MM.1S (cell line): ENCODE measurements around the gene LAD1.

ENCODE experiments used
- DNase-seq: peaks from one replicate; pipeline ENCODE4 v3.0.0-alpha.2; 2015
- H2AFZ ChIP-seq: fragments of 300-600 bp; sonication (generic); 2 replicates; pipeline ENCODE4 v1.6.0; 2016; ENCODE audit warnings: antibody characterized with exemption, low read length
- H3F3A ChIP-seq: fragments of 300-600 bp; sonication (generic); 2 replicates; pipeline ENCODE4 v1.6.1; 2016; ENCODE audit warnings: mild to moderate bottlenecking, antibody characterized with exemption, low read length, moderate library complexity, mixed read lengths; ENCODE audit not compliant: insufficient read depth
- H3K27ac ChIP-seq: fragments of 300-600 bp; sonication (generic); 2 replicates; pipeline ENCODE4 v1.5.1; 2016; ENCODE audit warnings: mild to moderate bottlenecking, low read length
- H3K27me3 ChIP-seq: fragments of 300-600 bp; sonication (generic); replicated peaks from 2 replicates; pipeline ENCODE4 v1.6.0; 2016; ENCODE audit warnings: low read length; ENCODE audit not compliant: insufficient read depth
- H3K36me3 ChIP-seq: fragments of 300-600 bp; sonication (generic); replicated peaks from 2 replicates; pipeline ENCODE4 v1.6.1; 2016; ENCODE audit warnings: mild to moderate bottlenecking, low read length, mixed read lengths; ENCODE audit not compliant: insufficient read depth
- H3K4me1 ChIP-seq: fragments of 300-600 bp; sonication (generic); 2 replicates; pipeline ENCODE4 v1.6.1; 2016; ENCODE audit warnings: low read length, mixed read lengths
- H3K4me2 ChIP-seq: fragments of 300-600 bp; sonication (generic); 2 replicates; pipeline ENCODE4 v1.6.0; 2016; ENCODE audit warnings: low read depth, low read length
- H3K4me3 ChIP-seq: fragments of 300-600 bp; sonication (generic); 2 replicates; pipeline ENCODE4 v1.5.1; 2016; ENCODE audit warnings: low read length, mixed read lengths
- H3K79me2 ChIP-seq: fragments of 300-600 bp; sonication (generic); 2 replicates; pipeline ENCODE4 v1.6.1; 2016; ENCODE audit warnings: mixed run types, low read length, mixed read lengths
- H3K9ac ChIP-seq: fragments of 300-600 bp; sonication (generic); 2 replicates; pipeline ENCODE4 v1.6.1; 2016; ENCODE audit warnings: low read length, mixed read lengths
- H3K9me2 ChIP-seq: fragments of 300-600 bp; sonication (generic); replicated peaks from 2 replicates; pipeline ENCODE4 v1.6.1; 2016; ENCODE audit warnings: mild to moderate bottlenecking, low read length, mixed read lengths; ENCODE audit not compliant: insufficient read depth
- H3K9me3 ChIP-seq: fragments of 300-600 bp; sonication (generic); replicated peaks from 2 replicates; pipeline ENCODE4 v1.6.1; 2016; ENCODE audit warnings: mild to moderate bottlenecking, low read length, mixed read lengths; ENCODE audit not compliant: insufficient read depth
- H4K20me1 ChIP-seq: fragments of 300-600 bp; sonication (generic); 2 replicates; pipeline ENCODE4 v1.6.1; 2016; ENCODE audit warnings: mild to moderate bottlenecking, low read length, moderate library complexity, mixed read lengths; ENCODE audit not compliant: insufficient read depth
- EZH2 ChIP-seq: fragments of 300-600 bp; sonication (generic); optimal IDR thresholded peaks from 2 replicates; pipeline ENCODE3; 2017; ENCODE audit warnings: low read depth, mild to moderate bottlenecking, antibody characterized with exemption, low read length, mixed read lengths
- EZH2phosphoT487 ChIP-seq: fragments of 300-600 bp; sonication (generic); IDR thresholded peaks from 2 replicates; pipeline ENCODE4 v1.6.1; 2018; ENCODE audit warnings: antibody characterized with exemption, low read length
- TF ChIP-seq, protein P1 (sequence below): fragments of 300-600 bp; sonication (generic); IDR thresholded peaks from 2 replicates; pipeline ENCODE4 v1.5.1; 2016; ENCODE audit warnings: antibody characterized with exemption, low read length, mixed read lengths

LAD1 gene

DNA sequence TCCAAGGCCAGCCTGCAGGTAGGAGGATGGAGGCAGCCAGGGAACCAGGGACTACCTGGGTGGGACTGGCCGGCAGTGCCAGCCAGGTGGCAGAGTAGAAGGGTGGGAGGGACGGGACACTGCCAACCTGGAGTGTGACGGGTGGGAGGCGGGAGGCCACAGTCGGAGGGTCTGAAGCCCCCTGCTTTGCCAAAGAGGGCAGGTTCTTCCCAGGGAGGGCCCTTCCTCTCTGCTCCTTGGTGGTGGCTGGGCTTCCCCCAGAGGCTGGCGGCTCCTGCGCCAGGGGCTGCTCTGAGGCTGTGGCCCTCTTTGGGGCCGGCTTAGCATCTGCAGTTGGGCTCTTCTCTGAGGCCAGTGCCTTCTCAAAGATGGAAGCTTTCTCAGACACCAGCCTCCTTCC is 12.9 kb downstream of the LAD1 start:
- no peak overlapping the region for H3K27ac ChIP-seq
- no peak overlapping the region for H3K4me3 ChIP-seq
- no peak overlapping the region for H3K4me2 ChIP-seq
- TF ChIP-seq EZH2, result no peak
- TF ChIP-seq EZH2phosphoT487, result no peak
- TF ChIP-seq, protein P1, sequence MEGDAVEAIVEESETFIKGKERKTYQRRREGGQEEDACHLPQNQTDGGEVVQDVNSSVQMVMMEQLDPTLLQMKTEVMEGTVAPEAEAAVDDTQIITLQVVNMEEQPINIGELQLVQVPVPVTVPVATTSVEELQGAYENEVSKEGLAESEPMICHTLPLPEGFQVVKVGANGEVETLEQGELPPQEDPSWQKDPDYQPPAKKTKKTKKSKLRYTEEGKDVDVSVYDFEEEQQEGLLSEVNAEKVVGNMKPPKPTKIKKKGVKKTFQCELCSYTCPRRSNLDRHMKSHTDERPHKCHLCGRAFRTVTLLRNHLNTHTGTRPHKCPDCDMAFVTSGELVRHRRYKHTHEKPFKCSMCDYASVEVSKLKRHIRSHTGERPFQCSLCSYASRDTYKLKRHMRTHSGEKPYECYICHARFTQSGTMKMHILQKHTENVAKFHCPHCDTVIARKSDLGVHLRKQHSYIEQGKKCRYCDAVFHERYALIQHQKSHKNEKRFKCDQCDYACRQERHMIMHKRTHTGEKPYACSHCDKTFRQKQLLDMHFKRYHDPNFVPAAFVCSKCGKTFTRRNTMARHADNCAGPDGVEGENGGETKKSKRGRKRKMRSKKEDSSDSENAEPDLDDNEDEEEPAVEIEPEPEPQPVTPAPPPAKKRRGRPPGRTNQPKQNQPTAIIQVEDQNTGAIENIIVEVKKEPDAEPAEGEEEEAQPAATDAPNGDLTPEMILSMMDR, result no peak
- H2AFZ ChIP-seq, result no peak overlapping the region
- no peaks in the 10 kb centered on the region for H3K36me3 ChIP-seq
- H3K27me3 ChIP-seq, result peaks cover 41% of the 10 kb centered on the region
- no peaks in the 10 kb centered on the region for H4K20me1 ChIP-seq
- H3K9me2 ChIP-seq, result no peaks in the 10 kb centered on the region
- no peaks in the 10 kb centered on the region for H3F3A ChIP-seq
- H3K9ac ChIP-seq, result no peak overlapping the region
- H3K79me2 ChIP-seq, result no peaks in the 10 kb centered on the region
- H3K9me3 ChIP-seq, result no peaks in the 10 kb centered on the region
- no peaks in the 10 kb centered on the region for H3K4me1 ChIP-seq
- DNase-seq, result no peak

DNA sequence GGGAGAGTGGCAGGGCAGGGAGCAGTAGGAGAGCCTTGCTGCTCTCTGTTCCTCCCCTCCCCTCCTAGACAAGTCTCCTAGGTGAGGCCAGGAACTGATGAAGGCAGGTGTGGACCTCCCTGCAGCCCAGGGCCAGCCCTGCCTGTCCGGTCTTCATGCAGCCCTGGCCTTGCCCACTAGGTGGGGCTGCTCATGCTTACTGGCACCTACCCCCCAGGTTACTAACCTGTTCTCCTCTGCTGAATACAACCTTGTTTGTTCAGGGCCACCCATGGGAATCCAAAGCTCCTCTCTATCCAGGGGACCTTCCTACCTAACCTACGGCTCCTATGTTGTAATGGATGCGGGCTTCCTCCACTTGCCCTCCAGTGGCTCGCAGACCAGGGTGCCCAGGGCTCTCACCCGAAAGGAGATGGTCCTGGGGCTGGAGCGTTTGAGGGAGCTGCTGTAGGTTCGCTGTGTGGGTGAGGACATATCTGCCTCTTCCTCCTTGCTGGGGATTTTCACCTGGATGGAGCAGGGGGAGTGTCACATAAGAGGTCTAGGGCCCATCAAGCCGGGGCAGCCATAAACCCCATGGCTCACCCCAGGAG is 13.7 kb downstream of the LAD1 start:
- H3K27me3 ChIP-seq, result peaks cover 44% of the 10 kb centered on the region
- H4K20me1 ChIP-seq, result no peaks in the 10 kb centered on the region
- H3K27ac ChIP-seq, result no peak overlapping the region
- no peaks in the 10 kb centered on the region for H3K4me1 ChIP-seq
- TF ChIP-seq, protein P1, result peak; percentile 95
- TF ChIP-seq EZH2phosphoT487, result no peak
- H3K9me3 ChIP-seq, result no peaks in the 10 kb centered on the region
- no peaks in the 10 kb centered on the region for H3K79me2 ChIP-seq
- H3F3A ChIP-seq, result no peaks in the 10 kb centered on the region
- H3K9ac ChIP-seq, result no peak overlapping the region
- H2AFZ ChIP-seq, result no peak overlapping the region
- no peaks in the 10 kb centered on the region for H3K9me2 ChIP-seq
- DNase-seq, result peak; percentile 58
- no peak overlapping the region for H3K4me3 ChIP-seq
- H3K4me2 ChIP-seq, result no peak overlapping the region
- H3K36me3 ChIP-seq, result no peaks in the 10 kb centered on the region

DNA sequence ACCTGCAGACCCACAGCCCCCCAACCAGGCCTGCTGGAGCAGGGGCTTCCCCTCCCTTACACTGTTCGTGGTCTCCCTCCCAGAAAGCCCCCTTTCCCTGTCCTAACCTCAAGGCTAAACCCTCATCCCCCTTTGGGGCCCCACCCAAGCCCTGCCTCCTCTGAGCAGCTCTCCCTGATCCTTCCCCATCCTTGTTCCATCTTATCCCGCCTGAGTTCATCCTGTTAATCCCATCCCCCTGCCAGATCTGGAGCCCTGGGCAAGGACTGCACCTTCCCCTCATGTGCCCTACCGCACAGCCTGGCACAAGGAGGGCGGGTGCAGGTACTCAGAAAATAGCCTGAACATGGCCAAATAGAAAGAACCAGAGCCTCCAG is 14.7 kb downstream of the LAD1 start:
- Histone ChIP-seq H3K79me2 (no peaks in the 10 kb centered on the region), H3K4me2 (no peak overlapping the region), H3F3A (no peaks in the 10 kb centered on the region), H3K9me2 (no peaks in the 10 kb centered on the region), H3K27me3 (peaks cover 44% of the 10 kb centered on the region), H2AFZ (no peak overlapping the region), H3K4me3 (no peak overlapping the region), H4K20me1 (no peaks in the 10 kb centered on the region), H3K9me3 (no peaks in the 10 kb centered on the region), H3K27ac (no peak overlapping the region), H3K4me1 (no peaks in the 10 kb centered on the region), H3K9ac (no peak overlapping the region), H3K36me3 (no peaks in the 10 kb centered on the region)
- TF ChIP-seq, protein P1, result no peak
- no peak for TF ChIP-seq EZH2phosphoT487
- no peak for TF ChIP-seq EZH2
- no peak for DNase-seq
